Measurements from ENCODE around the gene PRPF40A.

The PRPF40A gene

GRCh38 chr2:152718076-152718908, 1.0 kb upstream of the PRPF40A start, which contains the start of gene ARL6IP6:
Gene ARL6IP6 (plus strand): TSS chr2:152718620. CDS start chr2:152718625, 5 bp downstream.
- in situ Hi-C loops (cut with MboI; ENCODE audit: low sequenced_read_pairs): no loop called here

GRCh38 chr2:152716805-152717227, 445 bp downstream of the PRPF40A start:
- in situ Hi-C loops (cut with MboI; ENCODE audit: low sequenced_read_pairs): no loop called here

- in situ Hi-C loops (cut with MboI; ENCODE audit: low sequenced_read_pairs): no loop called here
Observed at GRCh38 chr2:152715854-152716428, 1.3 kb downstream of the PRPF40A start.

- in situ Hi-C loops (cut with MboI; ENCODE audit: low sequenced_read_pairs): no loop called here
Observed at GRCh38 chr2:152715112-152715511, 2.1 kb downstream of the PRPF40A start.

- in situ Hi-C loops (cut with MboI; ENCODE audit: low sequenced_read_pairs): no loop called here
Observed at GRCh38 chr2:152710713-152711112, 6.5 kb downstream of the PRPF40A start.

- in situ Hi-C loops (cut with MboI; ENCODE audit: low sequenced_read_pairs): no loop called here
Observed at GRCh38 chr2:152708742-152709141, 8.5 kb downstream of the PRPF40A start.

GRCh38 chr2:152706477-152707021, 10.7 kb downstream of the PRPF40A start:
- in situ Hi-C loops (cut with MboI; ENCODE audit: low sequenced_read_pairs): no loop called here

GRCh38 chr2:152701198-152701597, 16.1 kb downstream of the PRPF40A start:
- in situ Hi-C loops (cut with MboI; ENCODE audit: low sequenced_read_pairs): no loop called here

GRCh38 chr2:152696476-152696875, 20.8 kb downstream of the PRPF40A start:
- in situ Hi-C loops (cut with MboI; ENCODE audit: low sequenced_read_pairs): no loop called here

- in situ Hi-C loops (cut with MboI; ENCODE audit: low sequenced_read_pairs): no loop called here
Observed at GRCh38 chr2:152695763-152696162, 21.5 kb downstream of the PRPF40A start.

- in situ Hi-C loops (cut with MboI; ENCODE audit: low sequenced_read_pairs): no loop called here
Observed at GRCh38 chr2:152694161-152694661, 23.1 kb downstream of the PRPF40A start.

- in situ Hi-C loops (cut with MboI; ENCODE audit: low sequenced_read_pairs): no loop called here
Observed at GRCh38 chr2:152693033-152693432, 24.2 kb downstream of the PRPF40A start.

- in situ Hi-C loops (cut with MboI; ENCODE audit: low sequenced_read_pairs): no loop called here
Observed at GRCh38 chr2:152686321-152686720, 30.9 kb downstream of the PRPF40A start.

GRCh38 chr2:152683400-152683799, 33.9 kb downstream of the PRPF40A start:
- in situ Hi-C loops (cut with MboI; ENCODE audit: low sequenced_read_pairs): no loop called here

GRCh38 chr2:152682663-152683062, 34.6 kb downstream of the PRPF40A start:
- in situ Hi-C loops (cut with MboI; ENCODE audit: low sequenced_read_pairs): no loop called here

- in situ Hi-C loops (cut with MboI; ENCODE audit: low sequenced_read_pairs): no loop called here
Observed at GRCh38 chr2:152678808-152679207, 38.5 kb downstream of the PRPF40A start.

GRCh38 chr2:152676461-152676860, 40.8 kb downstream of the PRPF40A start:
- in situ Hi-C loops (cut with MboI; ENCODE audit: low sequenced_read_pairs): no loop called here

- in situ Hi-C loops (cut with MboI; ENCODE audit: low sequenced_read_pairs): no loop called here
Observed at GRCh38 chr2:152674334-152674733, 42.9 kb downstream of the PRPF40A start.

- in situ Hi-C loops (cut with MboI; ENCODE audit: low sequenced_read_pairs): no loop called here
Observed at GRCh38 chr2:152664725-152665124, 52.5 kb downstream of the PRPF40A start.

GRCh38 chr2:152661076-152661475, 56.2 kb downstream of the PRPF40A start:
- in situ Hi-C loops (cut with MboI; ENCODE audit: low sequenced_read_pairs): no loop called here

- in situ Hi-C loops (cut with MboI; ENCODE audit: low sequenced_read_pairs): no loop called here
Observed at GRCh38 chr2:152658221-152658620, 59.0 kb downstream of the PRPF40A start.

GRCh38 chr2:152657043-152657442, 60.2 kb downstream of the PRPF40A start:
- in situ Hi-C loops (cut with MboI; ENCODE audit: low sequenced_read_pairs): no loop called here
